ENCODE data around the gene KCNMB4.

KCNMB4 gene

GRCh38 chr12:70418101-70418500, 52.0 kb downstream of the KCNMB4 start:
- TF ChIP-seq TSHZ2 (CRISPR knock-in tag; IDR thresholded peaks at IDR 0.05) (no peak), TOX (CRISPR knock-in tag; IDR thresholded peaks at IDR 0.05; ENCODE audit: borderline replicate concordance) (no peak), ZNF70 (CRISPR knock-in tag; IDR thresholded peaks at IDR 0.05) (no peak), TCF4 (CRISPR knock-in tag; IDR thresholded peaks at IDR 0.05; ENCODE audit: borderline replicate concordance) (no peak), SNAI2 (CRISPR knock-in tag; IDR thresholded peaks at IDR 0.05) (no peak), BACH2 (CRISPR knock-in tag; IDR thresholded peaks at IDR 0.05; ENCODE audit: borderline replicate concordance) (no peak), ZFP30 (CRISPR knock-in tag; IDR thresholded peaks at IDR 0.05) (no peak), POU6F1 (CRISPR knock-in tag; IDR thresholded peaks at IDR 0.05; ENCODE audit: borderline replicate concordance, low read depth) (no peak), CSRNP3 (CRISPR knock-in tag; IDR thresholded peaks at IDR 0.05) (no peak), ESRRG (CRISPR knock-in tag; IDR thresholded peaks at IDR 0.05) (no peak), ISL1 (CRISPR knock-in tag; IDR thresholded peaks at IDR 0.05) (no peak), CREB5 (CRISPR knock-in tag; IDR thresholded peaks at IDR 0.05; ENCODE audit: low read depth) (no peak), GLIS3 (CRISPR knock-in tag; IDR thresholded peaks at IDR 0.05) (no peak), PATZ1 (CRISPR knock-in tag; IDR thresholded peaks at IDR 0.05; ENCODE audit: borderline replicate concordance) (no peak), CSDC2 (CRISPR knock-in tag; IDR thresholded peaks at IDR 0.05) (no peak), ZNF8 (CRISPR knock-in tag; IDR thresholded peaks at IDR 0.05) (no peak), OSR1 (CRISPR knock-in tag; IDR thresholded peaks at IDR 0.05) (no peak), PPARA (CRISPR knock-in tag; IDR thresholded peaks at IDR 0.05; ENCODE audit: borderline replicate concordance) (no peak)
- ATAC-seq, result no peak

- no peak for ATAC-seq
- no peak for TF ChIP-seq BACH2 (CRISPR knock-in tag; IDR thresholded peaks at IDR 0.05; ENCODE audit: borderline replicate concordance)
- TF ChIP-seq CSDC2 (CRISPR knock-in tag; IDR thresholded peaks at IDR 0.05), result no peak
- TF ChIP-seq TOX (CRISPR knock-in tag; IDR thresholded peaks at IDR 0.05; ENCODE audit: borderline replicate concordance), result no peak
- no peak for TF ChIP-seq CREB5 (CRISPR knock-in tag; IDR thresholded peaks at IDR 0.05; ENCODE audit: low read depth)
- no peak for TF ChIP-seq TSHZ2 (CRISPR knock-in tag; IDR thresholded peaks at IDR 0.05)
- no peak for TF ChIP-seq ZNF8 (CRISPR knock-in tag; IDR thresholded peaks at IDR 0.05)
- TF ChIP-seq TCF4 (CRISPR knock-in tag; IDR thresholded peaks at IDR 0.05; ENCODE audit: borderline replicate concordance), result no peak
- no peak for TF ChIP-seq ISL1 (CRISPR knock-in tag; IDR thresholded peaks at IDR 0.05)
- no peak for TF ChIP-seq SNAI2 (CRISPR knock-in tag; IDR thresholded peaks at IDR 0.05)
- no peak for TF ChIP-seq ZNF565 (CRISPR knock-in tag; conservative IDR thresholded peaks at IDR 0.05; ENCODE audit: low read depth)
- no peak for TF ChIP-seq RARB (CRISPR knock-in tag; IDR thresholded peaks at IDR 0.05)
- TF ChIP-seq PATZ1 (CRISPR knock-in tag; IDR thresholded peaks at IDR 0.05; ENCODE audit: borderline replicate concordance), result no peak
- no peak for TF ChIP-seq PPARA (CRISPR knock-in tag; IDR thresholded peaks at IDR 0.05; ENCODE audit: borderline replicate concordance)
- no peak for TF ChIP-seq POU6F1 (CRISPR knock-in tag; IDR thresholded peaks at IDR 0.05; ENCODE audit: borderline replicate concordance, low read depth)
- no peak for TF ChIP-seq ZNF70 (CRISPR knock-in tag; IDR thresholded peaks at IDR 0.05)
- TF ChIP-seq ZFP3 (CRISPR knock-in tag; IDR thresholded peaks at IDR 0.05), result no peak
These were observed 56.5 kb downstream of the KCNMB4 start for GRCh38 chr12:70422631-70423030.

Measured in SK-N-SH treated with all-trans-retinoic acid at 6 μM for 48 hours (cell line).